ENCODE results near the gene KSR1. TPM values are rescaled to one million over a fixed set of nuclear protein-coding genes. Genes with fewer than 3 reads are reported as not detected.

Gene KSR1
- polyA plus RNA-seq, 4 donors, result 8.6 to 73.8 (median 12.9) TPM

DNA sequence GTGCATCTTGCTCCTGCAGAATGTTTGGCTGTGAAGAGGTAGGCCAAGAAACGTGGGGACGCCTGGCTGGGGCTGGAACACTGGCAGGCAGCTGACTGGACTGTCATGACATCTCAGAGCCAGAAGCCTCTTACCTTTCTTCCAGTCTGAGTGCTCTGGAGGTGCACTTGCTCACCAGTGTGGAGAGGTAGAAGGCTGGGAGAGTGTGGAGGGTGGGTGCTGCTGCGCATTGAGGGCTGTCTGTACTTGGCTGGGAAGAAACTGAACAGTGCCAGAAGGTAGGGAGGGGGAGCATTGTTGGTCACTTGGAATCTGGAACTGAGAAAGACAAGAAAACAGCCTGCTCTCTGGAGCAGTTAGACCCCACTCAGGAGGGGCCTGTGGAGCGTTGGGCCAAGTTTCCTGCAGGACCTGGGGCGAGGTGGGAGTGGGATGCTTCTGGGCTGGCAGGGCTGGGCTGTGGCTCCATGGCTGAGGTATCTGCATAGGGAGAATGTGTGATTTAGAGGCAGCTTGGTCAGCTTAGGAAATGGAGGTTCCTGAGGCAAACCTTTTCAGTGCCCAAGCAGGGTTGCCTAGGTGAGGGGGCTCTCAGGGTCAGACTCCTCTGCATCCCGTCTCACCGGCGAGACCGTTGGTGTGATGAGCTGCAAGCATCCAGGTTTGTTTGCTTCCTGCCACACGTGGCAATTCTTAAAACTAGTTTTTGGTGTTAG lies 55.1 kb downstream of the KSR1 start:
- DNase-seq, result no peak
- H3K27me3 ChIP-seq (ENCODE audit: control insufficient read depth in 3 of 3, insufficient read depth in 3 of 3, low read length in 3 of 3), result no peaks in the 10 kb centered on the region
- 82 to 90% (median 84%) methylated on average over 10 of the region's 10 CpGs for WGBS, 3 donors
- H3K27ac ChIP-seq (ENCODE audit: low read depth in 1 of 3, low read length in 2 of 3), result no peak overlapping the region
- no peak overlapping the region for H3K4me3 ChIP-seq (ENCODE audit: low read depth in 1 of 3, low read length in 3 of 3)
- H3K9me3 ChIP-seq (ENCODE audit: control insufficient read depth in 2 of 2, insufficient read depth in 1 of 2, low read depth in 1 of 2, low read length in 1 of 2), result no peaks in the 10 kb centered on the region
- no peak for FAIRE-seq
- peaks cover 0 to 20% (median 0%) of the 10 kb centered on the region in 3 donors for H3K36me3 ChIP-seq (ENCODE audit: control insufficient read depth in 3 of 3, insufficient read depth in 2 of 3, low read depth in 1 of 3, low read length in 3 of 3)
- H3K4me1 ChIP-seq (ENCODE audit: control insufficient read depth in 3 of 3, insufficient read depth in 2 of 3, low read depth in 1 of 3, low read length in 2 of 3), result peaks cover 0 to 8% (median 0%) of the 10 kb centered on the region in 3 donors

DNA sequence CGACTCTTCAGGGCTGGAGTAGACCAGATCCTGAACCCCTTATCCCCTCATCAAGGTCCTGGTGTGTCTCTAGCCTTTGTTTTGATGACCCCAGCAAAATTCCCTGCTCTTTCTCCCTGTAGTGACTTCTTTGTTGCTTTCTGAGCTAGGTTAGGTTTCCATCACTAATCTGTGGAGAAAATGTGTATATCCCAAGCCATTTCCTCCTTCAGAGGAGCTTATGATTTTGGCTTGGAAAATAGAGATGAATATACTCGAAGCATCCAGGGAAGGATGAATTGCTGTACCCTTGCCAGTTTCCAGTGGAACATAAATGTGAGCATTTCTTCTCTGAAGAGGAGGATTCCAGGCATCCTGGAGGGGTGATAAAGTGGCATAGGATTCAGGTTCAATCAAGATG lies 55.8 kb downstream of the KSR1 start:
- 69 to 88% (median 87%) methylated on average over 2 of the region's 2 CpGs for WGBS, 3 donors
- no peak for FAIRE-seq

DNA sequence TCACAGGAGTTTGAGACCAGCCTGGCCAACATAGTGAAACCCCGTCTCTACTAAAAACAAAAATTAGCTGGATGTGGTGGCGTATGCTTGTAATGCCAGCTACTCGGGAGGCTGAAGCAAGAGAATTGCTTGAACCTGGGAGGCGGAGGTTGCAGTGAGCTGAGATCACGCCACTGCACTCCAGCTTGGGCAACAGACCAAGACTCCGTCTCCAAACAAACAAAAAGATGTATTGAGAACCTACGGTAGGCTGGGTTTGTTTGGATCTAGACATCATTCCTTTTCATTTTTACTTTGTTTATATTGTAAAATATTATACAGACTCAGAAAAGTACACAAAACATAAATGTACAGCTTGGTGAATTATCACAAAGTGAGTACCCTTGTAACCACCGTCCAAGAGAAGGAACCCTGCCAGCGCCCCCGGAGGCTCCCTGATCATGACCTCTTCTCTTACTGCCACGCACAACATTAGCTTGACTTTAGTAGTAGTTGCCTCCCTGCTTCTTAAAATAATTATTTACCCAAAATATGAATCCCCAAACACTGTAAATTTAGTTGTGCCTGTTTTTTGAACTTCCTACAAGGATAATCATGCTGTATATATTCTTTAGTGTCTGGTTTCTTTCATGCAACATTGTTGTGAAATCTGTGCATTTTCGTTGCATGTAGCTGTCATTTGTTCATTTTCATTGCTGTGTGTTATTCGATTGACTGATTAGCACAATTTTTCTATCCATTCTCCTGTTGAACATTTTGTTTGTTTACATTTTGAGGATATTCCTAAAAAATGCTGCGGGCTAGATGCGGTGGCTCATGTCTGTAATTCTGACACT lies 56.5 kb downstream of the KSR1 start:
- DNase-seq, result no peak
- Histone ChIP-seq H3K4me1 (ENCODE audit: control insufficient read depth in 3 of 3, insufficient read depth in 2 of 3, low read depth in 1 of 3, low read length in 2 of 3) (peaks cover 0 to 8% (median 0%) of the 10 kb centered on the region in 3 donors), H3K4me3 (ENCODE audit: low read depth in 1 of 3, low read length in 3 of 3) (no peak overlapping the region), H3K27me3 (ENCODE audit: control insufficient read depth in 3 of 3, insufficient read depth in 3 of 3, low read length in 3 of 3) (no peaks in the 10 kb centered on the region), H3K36me3 (ENCODE audit: control insufficient read depth in 3 of 3, insufficient read depth in 2 of 3, low read depth in 1 of 3, low read length in 3 of 3) (peaks cover 0 to 15% (median 0%) of the 10 kb centered on the region in 3 donors), H3K27ac (ENCODE audit: low read depth in 1 of 3, low read length in 2 of 3) (no peak overlapping the region), H3K9me3 (ENCODE audit: control insufficient read depth in 2 of 2, insufficient read depth in 1 of 2, low read depth in 1 of 2, low read length in 1 of 2) (no peaks in the 10 kb centered on the region)
- no peak for FAIRE-seq
- WGBS, 3 donors, result 74 to 89% (median 87%) methylated on average over 15 of the region's 15 CpGs

More for the DNA sequence above, 55.8 kb downstream of the KSR1 start:
- no peak overlapping the region for H3K4me3 ChIP-seq (ENCODE audit: low read depth in 1 of 3, low read length in 3 of 3)
- DNase-seq, result no peak
- no peaks in the 10 kb centered on the region for H3K27me3 ChIP-seq (ENCODE audit: control insufficient read depth in 3 of 3, insufficient read depth in 3 of 3, low read length in 3 of 3)
- peaks cover 0 to 8% (median 0%) of the 10 kb centered on the region in 3 donors for H3K4me1 ChIP-seq (ENCODE audit: control insufficient read depth in 3 of 3, insufficient read depth in 2 of 3, low read depth in 1 of 3, low read length in 2 of 3)
- H3K36me3 ChIP-seq (ENCODE audit: control insufficient read depth in 3 of 3, insufficient read depth in 2 of 3, low read depth in 1 of 3, low read length in 3 of 3), result peaks cover 0 to 17% (median 0%) of the 10 kb centered on the region in 3 donors
- no peak overlapping the region for H3K27ac ChIP-seq (ENCODE audit: low read depth in 1 of 3, low read length in 2 of 3)
- H3K9me3 ChIP-seq (ENCODE audit: control insufficient read depth in 2 of 2, insufficient read depth in 1 of 2, low read depth in 1 of 2, low read length in 1 of 2), result no peaks in the 10 kb centered on the region

DNA sequence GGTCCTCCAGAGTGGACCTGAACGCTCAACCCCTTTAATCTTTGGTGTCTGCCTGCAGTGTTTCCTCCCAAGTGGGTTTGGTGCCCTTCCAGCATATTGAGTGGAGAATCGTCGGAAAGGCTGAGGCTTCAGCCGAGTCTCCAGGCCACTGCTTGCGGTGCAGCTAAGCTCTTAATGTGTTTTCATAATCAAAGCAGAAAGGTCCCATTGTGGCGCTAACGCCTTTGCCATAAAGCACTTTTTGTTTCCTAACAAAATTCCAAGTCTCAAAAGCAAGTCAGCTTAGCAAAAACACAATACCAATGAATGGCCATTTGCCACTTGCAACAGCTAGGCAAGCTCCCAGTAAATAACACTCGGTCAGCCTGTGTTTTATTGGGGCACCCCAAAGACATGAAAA lies 57.6 kb downstream of the KSR1 start:
- H3K4me3 ChIP-seq (ENCODE audit: low read depth in 1 of 3, low read length in 3 of 3), result no peak overlapping the region
- H3K4me1 ChIP-seq (ENCODE audit: control insufficient read depth in 3 of 3, insufficient read depth in 2 of 3, low read depth in 1 of 3, low read length in 2 of 3), result peaks cover 0 to 11% (median 0%) of the 10 kb centered on the region in 3 donors
- H3K27ac ChIP-seq (ENCODE audit: low read depth in 1 of 3, low read length in 2 of 3), result no peak overlapping the region
- WGBS, 3 donors, result 74 to 89% (median 80%) methylated on average over 8 of the region's 8 CpGs
- no peaks in the 10 kb centered on the region for H3K9me3 ChIP-seq (ENCODE audit: control insufficient read depth in 2 of 2, insufficient read depth in 1 of 2, low read depth in 1 of 2, low read length in 1 of 2)
- H3K27me3 ChIP-seq (ENCODE audit: control insufficient read depth in 3 of 3, insufficient read depth in 3 of 3, low read length in 3 of 3), result no peaks in the 10 kb centered on the region
- H3K36me3 ChIP-seq (ENCODE audit: control insufficient read depth in 3 of 3, insufficient read depth in 2 of 3, low read depth in 1 of 3, low read length in 3 of 3), result peaks cover 0 to 12% (median 0%) of the 10 kb centered on the region in 3 donors
- FAIRE-seq, result no peak
- no peak for DNase-seq

DNA sequence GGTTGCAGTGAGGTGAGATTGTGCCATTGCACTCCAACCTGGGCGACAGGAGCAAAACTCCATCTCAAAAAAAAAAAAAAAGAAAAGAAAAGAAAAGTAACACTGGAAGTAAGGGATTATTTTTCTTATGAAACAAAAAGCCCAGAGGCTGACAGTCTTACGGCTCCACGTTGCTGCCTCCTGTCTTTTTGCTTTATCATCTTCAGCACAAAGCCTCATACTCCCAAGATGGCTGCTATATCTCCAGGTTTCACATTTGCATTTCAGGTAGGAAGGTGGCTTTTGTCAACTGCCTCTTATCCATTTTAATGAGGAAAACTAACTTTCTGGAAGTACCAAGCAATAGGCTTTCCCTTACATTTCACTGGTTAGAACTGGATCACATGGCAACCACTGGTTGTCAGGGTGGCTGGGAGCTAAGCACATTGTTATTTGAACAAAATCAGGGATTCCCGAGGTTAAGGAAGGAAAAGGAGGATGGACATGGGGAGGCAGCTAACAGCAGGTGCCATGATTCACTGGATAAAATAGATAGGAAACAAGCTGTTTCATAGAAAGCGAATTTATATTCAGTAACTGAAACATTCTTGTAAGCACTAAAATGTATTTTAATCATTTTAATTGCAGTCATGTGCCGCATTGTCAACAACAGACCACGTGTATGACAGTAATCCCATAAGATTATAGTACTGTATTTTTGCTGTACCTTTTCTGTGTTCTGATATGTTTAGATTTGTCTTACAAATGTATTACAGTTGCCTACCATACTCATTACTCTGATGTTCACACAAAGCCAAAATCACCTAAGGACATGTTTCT lies 58.6 kb downstream of the KSR1 start:
- FAIRE-seq (no peak), DNase-seq (no peak)
- Histone ChIP-seq H3K27ac (ENCODE audit: low read depth in 1 of 3, low read length in 2 of 3) (no peak overlapping the region), H3K27me3 (ENCODE audit: control insufficient read depth in 3 of 3, insufficient read depth in 3 of 3, low read length in 3 of 3) (no peaks in the 10 kb centered on the region), H3K4me1 (ENCODE audit: control insufficient read depth in 3 of 3, insufficient read depth in 2 of 3, low read depth in 1 of 3, low read length in 2 of 3) (peaks cover 0 to 20% (median 0%) of the 10 kb centered on the region in 3 donors), H3K36me3 (ENCODE audit: control insufficient read depth in 3 of 3, insufficient read depth in 2 of 3, low read depth in 1 of 3, low read length in 3 of 3) (peaks cover 0 to 15% (median 0%) of the 10 kb centered on the region in 3 donors), H3K4me3 (ENCODE audit: low read depth in 1 of 3, low read length in 3 of 3) (no peak overlapping the region), H3K9me3 (ENCODE audit: control insufficient read depth in 2 of 2, insufficient read depth in 1 of 2, low read depth in 1 of 2, low read length in 1 of 2) (no peaks in the 10 kb centered on the region)
- 81 to 91% (median 88%) methylated on average over 7 of the region's 7 CpGs for WGBS, 3 donors

DNA sequence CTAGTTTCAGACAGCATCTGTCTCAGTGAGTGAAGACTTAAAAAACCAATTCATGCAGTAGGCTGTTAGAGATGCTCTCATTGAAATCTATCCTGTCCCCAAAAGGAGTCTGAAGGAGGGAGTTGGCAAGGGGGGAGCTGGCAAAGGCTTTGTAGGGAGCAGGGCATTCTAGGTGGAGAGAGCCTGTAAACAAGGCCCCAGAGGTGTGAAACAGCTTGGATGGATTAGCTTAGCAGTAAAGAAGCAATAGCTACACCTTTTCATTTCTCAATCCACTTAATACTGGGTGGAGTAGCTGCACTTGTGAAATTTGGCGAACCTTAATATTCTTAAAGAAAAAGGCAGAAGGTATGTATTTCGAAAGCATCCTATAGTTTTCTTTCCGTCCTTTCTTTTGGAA lies 61.8 kb downstream of the KSR1 start:
- no peak overlapping the region for H3K27ac ChIP-seq (ENCODE audit: low read depth in 1 of 3, low read length in 2 of 3)
- H3K4me1 ChIP-seq (ENCODE audit: control insufficient read depth in 3 of 3, insufficient read depth in 2 of 3, low read depth in 1 of 3, low read length in 2 of 3), result peaks cover 0 to 45% (median 12%) of the 10 kb centered on the region in 3 donors
- H3K4me3 ChIP-seq (ENCODE audit: low read depth in 1 of 3, low read length in 3 of 3), result no peak overlapping the region
- WGBS, 3 donors, result 95 to 96% (median 96%) methylated on average over 3 of the region's 3 CpGs
- no peaks in the 10 kb centered on the region for H3K27me3 ChIP-seq (ENCODE audit: control insufficient read depth in 3 of 3, insufficient read depth in 3 of 3, low read length in 3 of 3)
- H3K36me3 ChIP-seq (ENCODE audit: control insufficient read depth in 3 of 3, insufficient read depth in 2 of 3, low read depth in 1 of 3, low read length in 3 of 3), result peaks cover 0 to 7% (median 0%) of the 10 kb centered on the region in 3 donors
- no peak for DNase-seq
- no peak for FAIRE-seq
- no peaks in the 10 kb centered on the region for H3K9me3 ChIP-seq (ENCODE audit: control insufficient read depth in 2 of 2, insufficient read depth in 1 of 2, low read depth in 1 of 2, low read length in 1 of 2)

DNA sequence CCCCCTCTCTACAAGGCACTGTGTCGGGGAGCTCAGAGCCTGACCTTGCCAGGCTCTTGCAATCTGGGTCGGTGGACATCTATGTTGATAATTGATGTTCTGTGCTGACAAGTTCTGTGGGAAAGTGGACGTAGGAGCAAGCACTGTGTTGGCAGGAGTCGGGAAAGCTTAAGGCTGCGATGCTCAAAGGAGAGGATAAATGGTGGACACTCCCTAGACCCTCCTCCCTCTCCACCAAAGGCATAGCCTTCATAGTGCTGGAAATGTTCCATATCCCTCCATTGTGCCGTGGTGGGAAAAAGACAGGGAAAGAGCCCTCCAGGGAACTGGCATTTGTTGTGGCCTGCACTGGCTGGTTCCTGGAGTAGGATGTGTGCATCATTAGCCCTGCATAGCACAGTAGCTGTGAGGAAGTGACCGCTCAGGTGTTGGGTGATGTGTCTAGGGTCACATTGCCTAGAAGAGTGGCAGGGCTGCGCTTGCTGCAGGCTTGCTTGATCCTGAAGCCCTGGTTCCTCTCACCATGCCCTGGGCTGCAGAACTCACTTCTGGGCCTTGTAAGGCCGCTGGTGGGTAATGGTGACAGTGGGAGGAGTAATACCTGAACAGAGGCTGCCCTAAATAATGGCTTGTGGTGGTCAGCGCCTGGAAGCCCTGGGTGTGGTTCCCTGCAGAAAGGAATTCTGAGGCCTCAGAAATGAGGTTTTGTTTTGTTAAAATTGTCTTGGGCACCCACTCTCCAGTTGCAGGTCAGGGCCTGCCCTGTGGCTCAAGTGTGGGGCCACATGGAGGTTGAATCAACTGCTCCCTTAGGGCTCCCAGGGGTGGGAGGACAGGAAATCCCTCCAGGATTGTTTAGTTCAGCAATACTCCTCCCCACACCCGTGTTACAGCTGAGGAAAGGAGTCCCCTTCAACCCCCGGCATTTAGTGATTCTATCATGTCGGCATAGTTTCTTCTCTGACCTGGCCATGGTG lies 62.6 kb downstream of the KSR1 start:
- peaks cover 0 to 5% (median 0%) of the 10 kb centered on the region in 3 donors for H3K36me3 ChIP-seq (ENCODE audit: control insufficient read depth in 3 of 3, insufficient read depth in 2 of 3, low read depth in 1 of 3, low read length in 3 of 3)
- FAIRE-seq (no peak), DNase-seq (no peak)
- H3K9me3 ChIP-seq (ENCODE audit: control insufficient read depth in 2 of 2, insufficient read depth in 1 of 2, low read depth in 1 of 2, low read length in 1 of 2), result no peaks in the 10 kb centered on the region
- no peak overlapping the region for H3K27ac ChIP-seq (ENCODE audit: low read depth in 1 of 3, low read length in 2 of 3)
- no peak overlapping the region for H3K4me3 ChIP-seq (ENCODE audit: low read depth in 1 of 3, low read length in 3 of 3)
- 81 to 90% (median 85%) methylated on average over 13 of the region's 13 CpGs for WGBS, 3 donors
- H3K4me1 ChIP-seq (ENCODE audit: control insufficient read depth in 3 of 3, insufficient read depth in 2 of 3, low read depth in 1 of 3, low read length in 2 of 3), result peaks cover 0 to 45% (median 13%) of the 10 kb centered on the region in 3 donors
- no peaks in the 10 kb centered on the region for H3K27me3 ChIP-seq (ENCODE audit: control insufficient read depth in 3 of 3, insufficient read depth in 3 of 3, low read length in 3 of 3)
